ENCODE results near the gene CBR1.

DNA sequence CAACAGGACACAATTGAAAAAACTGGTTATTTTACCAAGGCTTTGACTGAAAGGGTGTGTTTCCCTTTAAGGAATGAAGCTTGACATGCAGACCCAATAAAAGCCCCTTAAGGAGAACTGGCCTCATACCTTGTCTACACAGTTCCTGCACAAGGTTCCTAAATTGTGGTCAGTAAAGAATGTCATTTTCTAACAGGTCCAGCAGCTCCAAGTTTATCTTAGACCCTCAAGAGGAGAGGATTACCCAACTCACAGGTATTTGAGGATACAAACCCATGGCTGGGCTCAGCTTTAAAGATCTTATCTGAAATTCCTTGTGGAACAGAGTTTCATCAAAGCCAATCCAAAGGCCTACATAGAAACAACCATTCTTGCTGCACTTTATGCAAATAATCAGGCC lies 33.6 kb downstream of the CBR1 start:
- TF ChIP-seq, protein P1, sequence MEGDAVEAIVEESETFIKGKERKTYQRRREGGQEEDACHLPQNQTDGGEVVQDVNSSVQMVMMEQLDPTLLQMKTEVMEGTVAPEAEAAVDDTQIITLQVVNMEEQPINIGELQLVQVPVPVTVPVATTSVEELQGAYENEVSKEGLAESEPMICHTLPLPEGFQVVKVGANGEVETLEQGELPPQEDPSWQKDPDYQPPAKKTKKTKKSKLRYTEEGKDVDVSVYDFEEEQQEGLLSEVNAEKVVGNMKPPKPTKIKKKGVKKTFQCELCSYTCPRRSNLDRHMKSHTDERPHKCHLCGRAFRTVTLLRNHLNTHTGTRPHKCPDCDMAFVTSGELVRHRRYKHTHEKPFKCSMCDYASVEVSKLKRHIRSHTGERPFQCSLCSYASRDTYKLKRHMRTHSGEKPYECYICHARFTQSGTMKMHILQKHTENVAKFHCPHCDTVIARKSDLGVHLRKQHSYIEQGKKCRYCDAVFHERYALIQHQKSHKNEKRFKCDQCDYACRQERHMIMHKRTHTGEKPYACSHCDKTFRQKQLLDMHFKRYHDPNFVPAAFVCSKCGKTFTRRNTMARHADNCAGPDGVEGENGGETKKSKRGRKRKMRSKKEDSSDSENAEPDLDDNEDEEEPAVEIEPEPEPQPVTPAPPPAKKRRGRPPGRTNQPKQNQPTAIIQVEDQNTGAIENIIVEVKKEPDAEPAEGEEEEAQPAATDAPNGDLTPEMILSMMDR (IDR thresholded peaks at IDR 0.05; ENCODE audit: poor library complexity, severe bottlenecking): no peak
- TF ChIP-seq EZH2 (IDR thresholded peaks at IDR 0.05; ENCODE audit: borderline replicate concordance, insufficient read depth, low read length, poor library complexity, severe bottlenecking): no peak
